Pons (tissue), 1 donor: ENCODE measurements around the gene SELENOT.
"Not testable (repeated sequence)": the region's sequence is repeated elsewhere in the genome, so short reads cannot be mapped to it uniquely, and the experiment has no call there.

ENCODE experiments used
- DNase-seq: peaks from one replicate; pipeline ENCODE4 v3.0.0-alpha.2; 2016; ENCODE audit warnings: low spot score

Gene SELENOT

DNA sequence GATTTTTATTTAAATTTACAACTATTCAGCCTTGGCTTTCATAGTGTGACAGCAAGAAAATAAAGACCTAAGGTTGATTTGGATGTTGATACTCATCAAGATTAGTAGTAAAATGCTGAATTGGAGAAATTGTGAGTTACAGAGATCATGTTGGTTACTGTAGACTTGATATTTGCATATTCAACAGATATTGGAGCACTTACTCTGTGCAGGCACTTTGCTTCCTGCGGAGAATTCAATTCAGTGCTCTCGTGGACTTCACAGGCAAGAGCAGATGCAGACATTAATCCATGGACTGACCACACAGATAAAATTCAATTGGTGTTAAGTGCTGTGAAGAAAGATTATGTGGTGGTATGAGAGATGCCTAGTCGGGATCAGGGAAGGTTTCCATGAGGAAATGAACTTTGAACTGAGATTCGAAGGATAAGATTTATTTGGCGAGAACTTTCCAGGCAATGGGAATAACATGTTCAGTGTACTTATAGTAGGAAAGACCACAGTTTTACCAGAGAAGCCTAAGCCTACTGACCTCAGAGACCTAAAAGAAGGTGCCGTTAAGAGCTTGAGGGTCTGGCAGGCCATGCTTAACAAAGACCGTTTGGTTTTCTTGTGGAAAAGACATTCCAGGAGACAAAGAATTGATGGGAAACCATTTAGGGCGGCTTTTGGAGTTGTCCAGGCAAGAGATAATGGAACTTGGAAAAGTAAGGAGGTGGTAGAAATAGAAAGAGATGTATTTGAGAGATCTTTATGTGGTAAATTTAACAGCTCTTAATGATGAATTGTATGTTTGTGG is 4.3 kb downstream of the SELENOT start:
- DNase-seq: no peak

DNA sequence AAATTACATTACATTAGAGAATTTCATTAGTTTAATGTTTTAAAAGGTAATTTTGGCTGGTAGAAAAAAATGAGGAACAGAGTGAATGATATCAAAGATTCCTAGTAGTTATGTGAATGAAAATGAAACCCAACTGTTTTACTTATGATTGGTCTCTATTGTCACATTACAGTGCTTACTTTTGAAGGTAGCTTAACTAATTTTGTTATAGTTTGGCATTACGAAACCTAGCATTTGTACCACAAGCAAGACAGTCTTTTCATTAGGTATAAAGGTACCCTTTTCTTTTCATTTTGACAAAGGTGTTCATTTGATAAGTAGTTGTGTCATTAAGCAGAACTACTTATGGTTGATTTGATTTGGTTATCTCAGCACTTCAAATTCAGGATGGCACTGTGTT is 6.9 kb downstream of the SELENOT start:
- DNase-seq: no peak

DNA sequence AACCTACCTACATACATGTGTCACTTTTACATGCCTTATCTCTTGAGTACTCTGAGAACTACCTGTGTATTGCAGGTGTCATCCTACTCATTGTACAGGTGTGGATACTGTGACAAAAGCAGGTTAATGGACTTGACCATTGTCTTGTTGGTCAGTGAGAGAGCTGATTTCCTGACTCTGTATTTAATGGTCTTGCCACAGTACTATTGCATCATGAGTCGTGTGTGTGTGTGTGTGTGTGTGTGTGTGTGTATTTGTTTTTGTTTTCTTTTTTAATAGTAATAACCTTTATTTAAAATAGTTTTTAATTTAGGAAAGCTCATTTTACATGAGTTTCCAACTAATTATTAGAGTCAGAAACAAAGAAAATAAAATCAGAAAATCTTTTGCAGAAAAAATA is 7.7 kb downstream of the SELENOT start:
- DNase-seq: no peak

DNA sequence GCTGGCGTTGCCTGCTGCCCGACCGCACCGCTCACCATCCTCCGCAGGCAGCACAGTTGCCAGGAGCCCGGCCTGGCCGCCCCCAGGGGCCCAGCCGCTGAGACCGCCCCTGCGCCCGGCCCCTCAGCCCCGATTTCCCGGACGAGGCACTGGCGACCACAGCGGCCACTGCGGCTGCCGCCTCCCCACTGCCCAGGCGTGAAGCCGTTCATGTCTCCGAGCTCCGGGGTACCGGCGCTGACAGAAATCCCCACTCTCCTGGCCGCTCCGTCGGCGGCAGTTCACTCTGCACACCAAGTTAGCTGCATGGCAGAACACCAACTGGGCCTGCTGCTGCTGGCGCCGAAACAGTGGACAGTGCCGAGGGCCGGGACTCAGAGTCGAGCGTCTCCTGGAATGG is 8.5 kb downstream of the SELENOT start:
- DNase-seq: no peak

DNA sequence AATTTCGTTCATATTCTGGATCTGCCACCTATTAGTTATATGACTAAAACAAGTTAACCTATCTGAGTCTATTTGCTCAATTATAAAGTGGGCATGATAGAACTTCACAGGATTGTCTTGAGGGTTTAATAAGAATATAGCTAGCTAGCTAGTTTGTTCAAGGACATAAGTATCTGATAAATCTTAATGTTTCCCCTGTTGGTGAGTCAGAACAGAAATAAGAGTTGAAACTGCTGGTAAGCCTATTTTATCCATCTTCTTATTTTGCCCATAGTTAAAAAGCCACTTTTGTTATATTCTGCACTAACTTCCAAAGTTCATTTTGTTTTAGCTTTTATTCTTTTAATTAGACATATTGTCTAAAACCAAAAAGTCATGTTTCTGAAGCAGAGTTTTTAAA is 9.4 kb downstream of the SELENOT start:
- no peak for DNase-seq

DNA sequence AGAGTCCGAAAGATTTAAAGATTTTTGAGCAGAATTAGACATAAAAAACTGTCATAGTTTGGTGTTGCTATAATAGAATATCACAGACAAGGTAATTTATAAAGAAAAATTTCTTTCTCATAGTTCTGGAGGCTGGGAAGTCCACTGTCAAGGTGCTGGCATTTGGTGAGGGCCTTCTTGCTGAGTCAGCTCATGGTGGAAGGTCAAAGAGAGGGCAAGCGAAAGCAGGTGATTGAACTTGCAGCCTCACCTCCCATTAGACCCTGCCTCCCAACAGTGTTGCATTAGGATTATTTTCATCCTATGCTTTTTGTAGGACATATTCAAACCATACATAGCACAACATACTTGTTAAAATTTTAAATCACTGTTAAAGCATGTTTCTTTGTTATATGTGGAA is 9.9 kb downstream of the SELENOT start:
- no peak for DNase-seq

DNA sequence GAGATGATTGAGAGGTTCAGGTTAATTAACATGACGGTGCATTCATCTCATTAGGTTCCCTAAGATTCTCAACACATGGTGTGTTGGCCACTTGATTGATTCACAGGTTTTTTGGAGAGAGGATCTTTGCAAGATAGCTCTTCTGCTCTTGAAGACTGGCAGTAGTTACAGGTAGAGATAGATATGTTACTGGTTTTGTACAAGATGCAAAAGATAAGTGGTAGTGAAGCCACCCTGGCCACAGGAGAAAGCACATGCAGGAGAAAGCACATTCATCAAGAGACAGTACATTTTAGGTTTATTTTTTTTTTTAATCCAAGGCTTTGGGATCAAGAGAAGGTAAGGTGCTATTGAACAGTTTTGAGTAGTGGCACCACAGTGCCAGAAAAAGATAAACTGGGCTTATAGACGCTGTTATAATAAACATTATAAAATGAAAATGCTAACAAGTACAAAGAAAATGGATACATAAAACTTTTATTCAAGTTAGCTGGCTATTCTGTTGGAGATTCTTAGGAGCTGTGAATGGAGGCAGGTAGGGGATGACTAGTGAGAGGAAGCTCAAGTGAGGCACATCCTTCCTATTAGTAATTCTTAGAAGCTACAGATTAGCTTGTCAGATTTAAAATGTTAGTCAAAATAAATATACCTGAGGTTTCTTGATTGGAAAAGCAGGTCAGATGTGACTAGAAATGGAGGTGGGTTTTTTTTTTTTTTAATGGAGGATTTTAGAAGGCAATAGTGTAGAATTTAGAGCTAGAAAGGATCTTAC is 10.8 kb downstream of the SELENOT start:
- DNase-seq: no peak

DNA sequence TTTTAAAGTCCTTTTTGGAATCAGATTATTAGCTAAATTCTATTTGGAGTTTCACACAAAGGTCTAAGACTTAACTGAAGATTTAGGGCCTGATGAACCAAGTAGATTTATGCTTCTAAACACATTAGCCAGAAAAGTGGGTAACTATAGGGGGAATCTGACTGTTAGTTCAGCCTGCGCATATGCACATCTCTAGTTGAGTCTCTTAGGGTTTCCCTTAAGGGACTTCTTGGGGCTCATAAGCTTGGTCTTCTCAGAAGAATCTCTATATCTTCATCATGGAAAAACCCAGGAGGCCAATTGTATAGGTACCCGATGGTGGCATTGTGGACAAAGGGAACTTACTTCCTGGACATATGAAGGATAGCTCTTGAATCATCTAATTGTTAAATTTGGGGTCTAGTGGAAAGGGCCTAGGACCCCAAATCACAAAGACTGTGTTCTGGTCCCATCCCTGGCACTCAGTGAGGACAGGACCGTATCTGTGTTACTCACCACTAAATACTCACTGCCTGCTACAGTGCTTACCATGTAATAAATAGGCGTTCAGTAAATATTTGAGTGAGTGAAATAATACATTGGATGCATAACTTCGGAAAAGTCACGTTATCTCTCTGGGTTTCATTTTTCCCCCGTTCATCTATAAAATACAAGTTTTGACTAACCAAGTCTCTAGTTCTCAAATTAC is 17.0 kb downstream of the SELENOT start:
- no peak for DNase-seq

DNA sequence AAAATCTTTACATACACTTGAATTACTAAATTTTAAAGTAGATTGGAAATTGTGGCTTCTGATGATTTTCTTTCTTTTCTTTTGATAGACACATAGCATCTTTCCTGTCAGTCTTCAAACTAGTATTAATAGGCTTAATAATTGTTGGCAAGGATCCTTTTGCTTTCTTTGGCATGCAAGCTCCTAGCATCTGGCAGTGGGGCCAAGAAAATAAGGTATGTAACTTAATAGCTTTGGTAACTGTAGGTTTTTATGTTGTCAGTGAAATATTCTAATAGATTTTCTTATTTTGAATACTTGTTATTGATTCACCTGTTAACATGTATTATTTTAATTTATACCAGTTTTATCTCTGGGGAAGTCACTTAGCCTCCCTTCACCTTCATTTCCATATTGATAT is 19.8 kb downstream of the SELENOT start:
- not testable (repeated sequence) for DNase-seq

DNA sequence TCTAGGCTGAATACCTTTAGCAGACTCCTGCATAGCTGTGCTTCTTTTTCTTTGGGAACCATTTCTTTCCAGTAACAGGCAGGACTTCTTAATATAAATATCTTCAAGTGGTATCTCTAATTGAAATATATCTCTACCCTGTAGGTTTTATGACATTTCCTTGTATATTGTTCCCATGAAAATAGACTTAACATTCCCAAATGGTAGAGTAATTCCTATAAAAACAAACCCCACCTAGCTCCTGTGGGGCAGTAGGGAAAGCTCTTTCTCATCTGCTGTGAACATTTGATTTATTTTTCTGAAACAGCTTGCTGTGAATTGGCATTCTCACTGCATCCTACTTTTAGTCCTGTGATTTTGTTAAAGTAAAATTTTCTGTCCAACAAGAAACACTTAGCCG is 20.8 kb downstream of the SELENOT start:
- DNase-seq: no peak

DNA sequence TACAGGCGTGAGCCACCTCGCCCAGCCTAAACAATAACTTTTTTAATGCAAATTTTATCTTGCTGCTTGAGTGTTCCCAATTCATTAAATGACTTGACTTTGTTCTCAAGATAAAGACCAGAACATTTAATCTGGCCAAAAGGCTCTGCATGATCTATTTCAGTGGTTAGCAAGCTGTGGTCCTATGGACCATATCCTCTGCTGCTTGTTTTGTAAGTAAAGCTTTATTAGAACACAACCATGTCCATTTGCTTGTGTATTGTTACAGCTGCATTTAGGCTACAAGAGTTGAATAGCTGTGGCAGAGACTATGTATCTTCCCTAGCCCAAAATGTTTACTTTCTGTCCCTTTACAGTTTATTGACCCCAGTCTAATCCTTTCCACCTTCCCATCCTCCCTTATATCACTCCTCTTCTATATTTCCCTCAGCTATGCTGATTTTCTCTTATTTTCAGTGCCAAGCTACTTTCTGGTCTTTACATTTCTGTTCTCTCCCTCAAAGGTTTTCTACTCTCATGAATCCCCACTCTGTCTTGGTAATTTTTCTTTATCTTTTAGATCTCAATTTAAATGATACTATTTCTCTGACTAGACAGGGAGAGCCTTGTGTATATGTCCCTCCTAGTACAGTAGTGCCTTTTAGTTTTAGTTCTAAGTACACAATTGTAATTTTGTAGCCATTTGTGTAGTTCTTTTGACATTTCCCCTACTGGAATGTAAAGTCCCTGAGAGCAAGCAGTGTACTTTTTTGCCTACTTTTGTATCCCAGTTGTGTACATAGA is 23.2 kb downstream of the SELENOT start:
- DNase-seq: no peak

DNA sequence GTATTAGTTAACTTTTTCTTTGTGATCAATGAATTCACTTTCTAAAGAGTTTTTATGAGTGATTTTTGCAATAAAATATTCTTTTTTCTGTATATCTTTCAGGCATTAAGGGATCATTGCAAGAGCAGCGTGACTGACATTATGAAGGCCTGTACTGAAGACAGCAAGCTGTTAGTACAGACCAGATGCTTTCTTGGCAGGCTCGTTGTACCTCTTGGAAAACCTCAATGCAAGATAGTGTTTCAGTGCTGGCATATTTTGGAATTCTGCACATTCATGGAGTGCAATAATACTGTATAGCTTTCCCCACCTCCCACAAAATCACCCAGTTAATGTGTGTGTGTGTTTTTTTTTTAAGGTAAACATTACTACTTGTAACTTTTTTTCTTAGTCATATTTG is 24.4 kb downstream of the SELENOT start:
- no peak for DNase-seq

DNA sequence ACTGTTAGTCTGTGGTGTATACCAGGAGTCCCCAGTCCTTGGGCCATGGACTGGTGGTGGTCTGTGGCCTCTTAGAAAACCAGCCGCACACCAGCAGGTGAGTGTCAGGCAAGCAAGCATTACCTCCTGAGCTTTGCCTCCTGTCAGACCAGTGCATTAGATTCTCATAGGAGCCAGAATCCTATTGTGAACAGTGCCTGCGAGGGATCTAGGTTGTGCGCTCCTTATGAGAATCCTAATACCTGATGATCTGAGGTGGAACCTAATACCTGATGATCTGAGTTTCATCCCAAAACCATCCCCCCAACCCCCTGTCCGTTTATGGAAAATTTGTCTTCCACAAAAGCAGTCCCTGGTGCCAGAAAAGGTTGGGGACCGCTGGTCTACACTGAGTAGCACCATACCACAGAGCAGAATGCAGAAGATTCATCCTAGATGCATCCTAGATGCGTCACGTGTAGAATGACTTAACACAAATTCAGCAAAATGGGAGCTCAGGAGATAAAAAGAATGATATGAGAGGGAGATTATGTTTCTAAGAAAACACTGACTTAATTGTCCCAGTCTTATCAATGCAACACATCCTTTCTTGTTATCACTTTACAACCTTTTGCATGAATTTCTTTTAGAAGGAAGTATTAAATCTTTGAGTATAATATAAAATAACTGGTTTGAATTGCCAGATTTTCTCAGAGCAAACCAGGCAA is 28.5 kb downstream of the SELENOT start:
- no peak for DNase-seq

DNA sequence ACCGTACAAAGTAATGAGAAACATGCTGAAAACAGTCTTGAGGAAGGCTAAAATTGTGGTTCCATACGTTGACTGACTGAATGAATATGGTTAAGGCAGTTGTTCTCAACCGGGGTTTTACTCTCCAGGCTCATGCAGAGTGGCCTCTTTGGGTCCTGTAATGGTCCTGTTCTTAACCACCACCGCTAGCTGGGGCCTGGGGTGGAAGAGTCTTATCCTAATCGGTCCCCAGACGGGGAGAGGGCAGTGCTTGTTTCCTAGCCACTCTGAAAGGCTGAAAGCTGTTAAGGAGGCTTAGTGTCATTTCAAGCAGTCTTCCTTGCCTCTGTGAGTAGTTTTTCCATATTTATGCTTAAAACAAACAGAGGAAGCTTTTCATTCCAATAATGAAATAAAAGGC is 32.0 kb downstream of the SELENOT start:
- no peak for DNase-seq

DNA sequence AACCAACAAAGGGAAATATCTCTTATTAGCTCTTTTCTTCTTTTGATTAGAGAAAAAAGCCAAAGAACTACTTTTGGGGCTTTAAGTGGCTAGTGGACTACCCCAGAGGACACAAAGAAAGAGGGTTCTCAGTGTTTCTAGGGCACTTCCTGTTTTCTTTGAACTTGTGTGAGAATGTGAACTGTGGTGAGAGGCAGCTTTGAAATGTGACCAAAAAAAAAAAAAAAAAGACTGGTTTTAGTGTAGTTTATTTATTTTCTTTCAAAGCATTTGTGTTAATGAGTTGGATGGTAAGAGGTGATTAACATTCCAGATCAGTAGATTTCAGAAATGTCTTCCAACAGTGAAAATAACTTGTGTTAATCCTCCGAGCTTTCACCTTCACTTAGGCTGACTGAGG is 32.4 kb downstream of the SELENOT start:
- DNase-seq: no peak

DNA sequence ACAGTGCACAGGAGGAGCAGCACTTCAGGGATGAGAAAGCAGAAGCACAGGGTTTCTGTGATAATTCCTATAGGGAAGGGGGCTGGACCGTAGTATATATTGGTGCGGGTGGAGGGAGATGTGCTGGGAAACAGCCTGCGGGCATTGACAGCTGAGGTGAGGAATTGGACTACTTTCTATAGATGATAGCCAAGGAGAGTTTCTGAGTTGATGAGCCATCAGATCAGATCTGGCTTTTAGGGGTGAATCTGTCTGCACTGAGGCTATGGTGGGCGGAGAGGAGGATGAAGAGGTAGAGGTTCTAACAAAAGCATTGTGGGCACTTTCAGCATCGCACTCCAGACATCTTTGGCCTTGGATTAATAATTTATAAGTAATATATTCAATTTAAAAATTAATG is 33.1 kb downstream of the SELENOT start:
- DNase-seq: no peak

DNA sequence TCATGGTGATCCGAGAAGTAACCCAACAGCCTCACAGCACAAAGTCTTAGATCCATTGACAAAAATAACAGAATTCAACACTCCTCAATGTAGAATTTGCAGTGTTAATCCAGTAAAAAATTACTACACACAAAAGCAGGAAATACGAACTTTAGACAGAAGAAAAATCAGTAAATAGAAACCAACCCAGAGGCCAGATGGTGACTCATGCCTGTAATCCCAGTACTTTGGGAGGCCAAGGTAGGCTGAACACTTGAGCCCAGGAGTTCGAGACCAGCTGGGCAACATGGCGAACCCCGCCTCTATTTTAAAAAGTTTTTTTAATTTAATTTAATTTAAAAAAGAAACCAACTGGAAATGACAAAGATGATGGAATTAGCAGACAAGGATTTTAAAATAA is 36.1 kb downstream of the SELENOT start:
- no peak for DNase-seq

DNA sequence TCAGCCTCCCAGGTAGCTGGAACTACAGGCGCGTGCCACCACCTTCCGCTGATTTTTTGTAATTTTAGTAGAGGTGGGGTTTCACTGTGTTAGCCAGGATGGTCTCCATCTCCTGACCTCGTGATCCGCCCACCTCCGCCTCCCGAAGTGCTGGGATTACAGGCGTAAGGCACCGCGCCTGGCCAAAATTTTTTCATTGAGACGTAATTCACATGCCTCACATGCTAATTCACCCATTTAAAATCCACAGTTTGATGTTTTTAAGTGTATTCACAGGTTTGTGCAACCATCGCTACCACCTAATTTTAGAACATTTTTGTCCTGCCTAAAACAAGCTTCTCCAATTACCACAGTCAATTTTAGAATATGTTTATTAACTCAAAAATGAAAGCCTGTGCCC is 37.1 kb downstream of the SELENOT start:
- no peak for DNase-seq

DNA sequence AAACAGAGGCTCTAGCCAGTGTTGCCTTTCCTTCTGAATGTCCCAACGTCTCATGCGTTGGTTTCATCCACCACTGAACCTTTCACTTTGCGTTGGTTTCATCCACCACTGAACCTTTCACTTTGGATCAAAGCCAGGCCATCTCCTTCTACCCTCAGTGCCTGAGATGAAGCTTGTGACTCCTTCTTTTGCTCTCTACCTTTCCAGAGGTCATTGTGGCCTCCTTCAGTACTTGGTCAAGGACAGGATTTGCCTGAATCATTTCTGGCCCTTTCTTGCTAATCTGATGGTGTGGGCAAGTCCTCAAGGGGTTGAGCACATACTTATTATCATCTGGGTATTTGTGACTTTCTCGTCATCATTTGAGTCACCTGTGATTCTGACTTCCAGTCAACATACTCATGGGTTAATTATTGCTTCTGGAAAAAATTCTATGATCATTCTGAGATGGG is 50.0 kb downstream of the SELENOT start:
- no peak for DNase-seq

DNA sequence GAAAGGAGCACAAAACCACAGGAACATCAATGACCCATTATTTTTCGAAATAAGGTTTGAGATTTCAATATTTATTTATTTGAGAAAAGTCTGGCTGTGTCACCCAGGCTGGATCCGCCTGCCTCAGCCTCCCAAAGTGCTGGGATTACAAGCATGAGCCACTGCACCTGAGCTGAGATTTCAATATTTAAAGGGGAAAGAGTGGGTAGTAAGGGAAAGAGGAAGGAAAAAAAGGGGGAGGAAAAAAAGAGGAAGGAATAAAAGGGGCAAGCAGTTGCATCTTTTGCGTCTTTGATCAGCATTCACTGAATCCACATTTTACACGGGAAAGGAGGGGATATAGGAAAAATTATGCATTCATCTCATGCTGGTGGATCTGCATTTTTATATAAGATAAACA is 53.2 kb downstream of the SELENOT start:
- no peak for DNase-seq

DNA sequence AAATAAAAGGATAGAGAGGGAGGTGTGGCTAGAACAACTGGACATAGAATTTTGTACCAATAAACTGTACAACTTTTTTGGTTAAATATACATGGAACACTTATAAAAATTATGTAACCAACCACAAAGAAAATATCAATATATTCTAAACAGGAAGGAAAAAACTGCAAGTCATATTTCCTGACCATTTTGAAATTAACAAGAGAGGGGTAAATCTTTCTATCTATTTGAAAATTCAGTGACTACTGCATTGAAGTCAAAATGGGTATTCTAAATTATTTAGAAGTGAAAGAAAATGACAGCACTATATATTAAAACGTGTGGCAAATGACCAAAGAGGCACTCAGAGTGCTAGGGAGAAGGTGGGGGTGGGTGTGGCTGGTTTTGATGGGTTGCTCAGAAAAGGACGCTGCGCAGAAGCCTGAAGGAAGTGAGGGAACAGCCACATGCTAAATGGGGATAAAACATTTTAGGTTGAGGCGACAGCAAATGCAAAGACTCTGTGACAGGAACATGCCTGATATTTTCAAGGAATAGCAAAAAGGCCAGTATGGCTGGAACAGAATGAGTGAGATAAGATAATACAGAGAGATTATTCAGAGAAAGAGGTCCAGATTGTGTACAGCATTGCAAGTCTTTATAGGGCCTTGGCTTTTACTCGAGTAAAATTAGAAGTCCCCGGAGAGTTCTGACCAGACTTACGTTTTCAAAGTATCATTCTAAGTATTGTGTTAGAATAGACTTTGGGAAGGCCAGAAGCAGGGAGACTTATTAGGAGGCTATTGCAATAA is 59.5 kb downstream of the SELENOT start:
- DNase-seq: no peak
